DND-41 (cell line): ENCODE results near the gene CRIP1.

Source experiments
- EZH2 ChIP-seq: IDR thresholded peaks from 3 replicates; pipeline ENCODE4 v1.6.1; 2012; ENCODE audit warnings: borderline replicate concordance, low read depth, mild to moderate bottlenecking, moderate library complexity, low read length, inconsistent platforms; ENCODE audit not compliant: severe bottlenecking
- TF ChIP-seq, protein P1 (sequence below): IDR thresholded peaks from 2 replicates; pipeline ENCODE4 v1.5.1; 2012; ENCODE audit warnings: borderline replicate concordance, low read length, moderate library complexity, mild to moderate bottlenecking; ENCODE audit not compliant: poor library complexity, severe bottlenecking; ENCODE audit errors: extremely low read depth

GRCh38 chr14:105536051-105536450 is 49.4 kb downstream of the CRIP1 start:
- TF ChIP-seq, protein P1, sequence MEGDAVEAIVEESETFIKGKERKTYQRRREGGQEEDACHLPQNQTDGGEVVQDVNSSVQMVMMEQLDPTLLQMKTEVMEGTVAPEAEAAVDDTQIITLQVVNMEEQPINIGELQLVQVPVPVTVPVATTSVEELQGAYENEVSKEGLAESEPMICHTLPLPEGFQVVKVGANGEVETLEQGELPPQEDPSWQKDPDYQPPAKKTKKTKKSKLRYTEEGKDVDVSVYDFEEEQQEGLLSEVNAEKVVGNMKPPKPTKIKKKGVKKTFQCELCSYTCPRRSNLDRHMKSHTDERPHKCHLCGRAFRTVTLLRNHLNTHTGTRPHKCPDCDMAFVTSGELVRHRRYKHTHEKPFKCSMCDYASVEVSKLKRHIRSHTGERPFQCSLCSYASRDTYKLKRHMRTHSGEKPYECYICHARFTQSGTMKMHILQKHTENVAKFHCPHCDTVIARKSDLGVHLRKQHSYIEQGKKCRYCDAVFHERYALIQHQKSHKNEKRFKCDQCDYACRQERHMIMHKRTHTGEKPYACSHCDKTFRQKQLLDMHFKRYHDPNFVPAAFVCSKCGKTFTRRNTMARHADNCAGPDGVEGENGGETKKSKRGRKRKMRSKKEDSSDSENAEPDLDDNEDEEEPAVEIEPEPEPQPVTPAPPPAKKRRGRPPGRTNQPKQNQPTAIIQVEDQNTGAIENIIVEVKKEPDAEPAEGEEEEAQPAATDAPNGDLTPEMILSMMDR = no peak
- TF ChIP-seq EZH2 = no peak
